ENCODE results near the gene CACNA1C.

- no peak for TF ChIP-seq EP300 (IDR thresholded peaks at IDR 0.05)
- no peak for TF ChIP-seq CTCF (IDR thresholded peaks at IDR 0.05)
- TF ChIP-seq POLR2AphosphoS5 (IDR thresholded peaks at IDR 0.05), result no peak
These were observed 432.9 kb downstream of the CACNA1C start for GRCh38 chr12:2485681-2486080.
